ENCODE data around the gene PRDM10. TPM values are rescaled to one million over a fixed set of nuclear protein-coding genes. Genes with fewer than 3 reads are reported as not detected.

Gene PRDM10
- total RNA-seq, 1 experiment from 2014 or later, result 18.9 TPM

- DNase-seq (ENCODE audit: low spot score) (no peak), ATAC-seq (no peak)
- ChIA-PET CTCF (no interaction called here), POLR2A (no interaction called here)
- peaks cover 5% of the 10 kb centered on the region for H3K4me1 Mint-ChIP-seq
- peaks cover 13% of the 10 kb centered on the region for H3K36me3 Mint-ChIP-seq
- H3K4me3 Mint-ChIP-seq, result no peak overlapping the region
- H3K9me3 Mint-ChIP-seq, result peaks cover 10% of the 10 kb centered on the region
- no peaks in the 10 kb centered on the region for H3K27me3 Mint-ChIP-seq (ENCODE audit: low read depth)
- no peak overlapping the region for H3K27ac Mint-ChIP-seq
- TF ChIP-seq NFYB (CRISPR knock-in tag; conservative IDR thresholded peaks at IDR 0.05; ENCODE audit: low read depth) (no peak), MAX (CRISPR knock-in tag; IDR thresholded peaks at IDR 0.05) (no peak), NFE2L1 (CRISPR knock-in tag; IDR thresholded peaks at IDR 0.05) (no peak), STAT6 (CRISPR knock-in tag; conservative IDR thresholded peaks at IDR 0.05; ENCODE audit: low read depth) (no peak), ZSCAN18 (CRISPR knock-in tag; IDR thresholded peaks at IDR 0.05) (no peak), CREB1 (CRISPR knock-in tag; IDR thresholded peaks at IDR 0.05) (no peak), SMAD3 (CRISPR knock-in tag; IDR thresholded peaks at IDR 0.05; ENCODE audit: borderline replicate concordance) (no peak), ETV6 (CRISPR knock-in tag; IDR thresholded peaks at IDR 0.05) (no peak), IRF2 (CRISPR knock-in tag; IDR thresholded peaks at IDR 0.05; ENCODE audit: borderline replicate concordance, low read depth) (no peak), CBFB (CRISPR knock-in tag; IDR thresholded peaks at IDR 0.05; ENCODE audit: low read depth) (no peak), HMGA2 (CRISPR knock-in tag; IDR thresholded peaks at IDR 0.05) (no peak), USF1 (CRISPR knock-in tag; IDR thresholded peaks at IDR 0.05) (no peak), MLX (CRISPR knock-in tag; IDR thresholded peaks at IDR 0.05) (no peak), KAT7 (CRISPR knock-in tag; IDR thresholded peaks at IDR 0.05; ENCODE audit: borderline replicate concordance) (no peak), PRRX2 (CRISPR knock-in tag; IDR thresholded peaks at IDR 0.05) (no peak), SMAD4 (CRISPR knock-in tag; IDR thresholded peaks at IDR 0.05) (no peak), ZNF671 (CRISPR knock-in tag; IDR thresholded peaks at IDR 0.05) (no peak), MXD4 (CRISPR knock-in tag; IDR thresholded peaks at IDR 0.05; ENCODE audit: borderline replicate concordance) (no peak), TEAD4 (CRISPR knock-in tag; IDR thresholded peaks at IDR 0.05) (no peak), ELF4 (CRISPR knock-in tag; IDR thresholded peaks at IDR 0.05; ENCODE audit: low read depth) (no peak)
Measured at GRCh38 chr11:129987950-129988349, 14.7 kb downstream of the PRDM10 start.

- ChIA-PET POLR2A (interaction anchor here (0.6 kb wide), 1 partner anchor 17 kb away, joined by 5 read pairs; the partner anchor contains the start of gene PRDM10), CTCF (interaction anchor here (1.3 kb wide), 1 partner anchor 63 kb away, joined by 4 read pairs; no protein-coding TSS in a partner anchor)
- no peak for DNase-seq (ENCODE audit: low spot score)
- Mint-ChIP-seq H3K4me3 (no peak overlapping the region), H3K36me3 (peaks cover 13% of the 10 kb centered on the region), H3K27ac (peak overlapping the region; percentile 44; the same call in 1 of the 2 replicates), H3K4me1 (no peaks in the 10 kb centered on the region), H3K27me3 (ENCODE audit: low read depth) (no peaks in the 10 kb centered on the region), H3K9me3 (peaks cover 10% of the 10 kb centered on the region)
- ATAC-seq, result no peak
- no peak for TF ChIP-seq E2F4 (CRISPR knock-in tag; IDR thresholded peaks at IDR 0.05; ENCODE audit: borderline replicate concordance, low read depth)
- TF ChIP-seq FOXP4 (CRISPR knock-in tag; IDR thresholded peaks at IDR 0.05), result no peak
- no peak for TF ChIP-seq NFE2L1 (CRISPR knock-in tag; IDR thresholded peaks at IDR 0.05)
- no peak for TF ChIP-seq NR1H2 (CRISPR knock-in tag; IDR thresholded peaks at IDR 0.05)
- no peak for TF ChIP-seq ZNF425 (CRISPR knock-in tag; conservative IDR thresholded peaks at IDR 0.05)
- no peak for TF ChIP-seq IRF2 (CRISPR knock-in tag; IDR thresholded peaks at IDR 0.05; ENCODE audit: borderline replicate concordance, low read depth)
- TF ChIP-seq HMGA2 (CRISPR knock-in tag; IDR thresholded peaks at IDR 0.05), result no peak
Measured at GRCh38 chr11:129985823-129986222, 16.8 kb downstream of the PRDM10 start.
